ENCODE data around the gene RGS5.

The RGS5 gene

GRCh38 chr1:163170331-163170730 lies 32.4 kb downstream of the RGS5 start:
- peaks cover 4% of the 10 kb centered on the region for H3K27me3 ChIP-seq (ENCODE audit: insufficient read depth, poor library complexity, severe bottlenecking)
- no peak overlapping the region for H3K27ac ChIP-seq (replicated peaks)
- no peak for TF ChIP-seq SPI1 (IDR thresholded peaks at IDR 0.05; ENCODE audit: borderline replicate concordance, low read depth)
- TF ChIP-seq CTCF (IDR thresholded peaks at IDR 0.05; ENCODE audit: insufficient read depth, low read length) = no peak
- no peak for TF ChIP-seq REST (IDR thresholded peaks at IDR 0.05; ENCODE audit: insufficient replicate concordance, low read depth)
- TF ChIP-seq GABPA (IDR thresholded peaks at IDR 0.05; ENCODE audit: low read depth) = no peak
- TF ChIP-seq POLR2AphosphoS5 (IDR thresholded peaks at IDR 0.05; ENCODE audit: low read depth) = no peak
- no peak overlapping the region for H3K4me3 ChIP-seq (replicated peaks; ENCODE audit: insufficient read depth, low read length)
- DNase-seq (ENCODE audit: low read depth in 1 of 2, low spot score in 1 of 2) = no peak

GRCh38 chr1:163169553-163169952 lies 33.2 kb downstream of the RGS5 start:
- DNase-seq (ENCODE audit: low read depth in 1 of 2, low spot score in 1 of 2) = no peak
- TF ChIP-seq GABPA (IDR thresholded peaks at IDR 0.05; ENCODE audit: low read depth) (no peak), SPI1 (IDR thresholded peaks at IDR 0.05; ENCODE audit: borderline replicate concordance, low read depth) (no peak), POLR2AphosphoS5 (IDR thresholded peaks at IDR 0.05; ENCODE audit: low read depth) (no peak), CTCF (IDR thresholded peaks at IDR 0.05; ENCODE audit: insufficient read depth, low read length) (no peak), REST (IDR thresholded peaks at IDR 0.05; ENCODE audit: insufficient replicate concordance, low read depth) (no peak)
- Histone ChIP-seq H3K4me3 (replicated peaks; ENCODE audit: insufficient read depth, low read length) (no peak overlapping the region), H3K27me3 (ENCODE audit: insufficient read depth, poor library complexity, severe bottlenecking) (peaks cover 4% of the 10 kb centered on the region), H3K27ac (replicated peaks) (no peak overlapping the region)

GRCh38 chr1:163168053-163168452 lies 34.7 kb downstream of the RGS5 start:
- Histone ChIP-seq H3K27ac (replicated peaks) (no peak overlapping the region), H3K27me3 (ENCODE audit: insufficient read depth, poor library complexity, severe bottlenecking) (peaks cover 4% of the 10 kb centered on the region), H3K4me3 (replicated peaks; ENCODE audit: insufficient read depth, low read length) (no peak overlapping the region)
- no peak for DNase-seq (ENCODE audit: low read depth in 1 of 2, low spot score in 1 of 2)
- TF ChIP-seq POLR2AphosphoS5 (IDR thresholded peaks at IDR 0.05; ENCODE audit: low read depth) (no peak), SPI1 (IDR thresholded peaks at IDR 0.05; ENCODE audit: borderline replicate concordance, low read depth) (no peak), CTCF (IDR thresholded peaks at IDR 0.05; ENCODE audit: insufficient read depth, low read length) (no peak), GABPA (IDR thresholded peaks at IDR 0.05; ENCODE audit: low read depth) (no peak), REST (IDR thresholded peaks at IDR 0.05; ENCODE audit: insufficient replicate concordance, low read depth) (no peak)

All from HL-60 (cell line).